Measurements from ENCODE around the gene YES1.

Gene YES1

DNA sequence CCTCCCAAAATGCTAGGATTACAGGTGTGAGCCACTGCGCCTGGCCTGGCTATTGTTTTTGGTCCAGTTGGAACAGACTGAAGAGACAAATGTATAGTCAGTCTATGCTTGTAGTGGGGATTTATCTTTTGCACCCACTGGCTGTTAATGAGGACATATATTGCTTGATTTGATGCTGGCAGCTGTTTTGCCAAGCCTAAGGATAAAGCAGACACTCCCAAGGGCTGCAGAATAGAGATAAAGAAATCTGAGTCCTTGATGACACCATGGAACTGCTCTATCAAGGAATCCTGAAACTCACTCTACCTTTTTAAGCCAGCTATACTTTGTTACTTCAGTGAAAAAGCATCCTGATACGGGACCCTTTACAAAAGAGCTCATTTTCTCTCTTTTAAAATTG, 56.5 kb downstream of the YES1 start:
- no peak overlapping the region for H3K4me3 ChIP-seq (ENCODE audit: low read length in 2 of 2)
- no peaks in the 10 kb centered on the region for H3K9me3 ChIP-seq (replicated peaks in 1 of 2; ENCODE audit: control insufficient read depth in 2 of 2, insufficient read depth in 1 of 2, low read depth in 1 of 2, low read length in 2 of 2)
- no peak overlapping the region for H3K9ac ChIP-seq (ENCODE audit: low read depth, low read length, poor library complexity)
- no CpG with 5 or more reads among the region's 2 CpGs for WGBS, 2 donors (ENCODE audit: extremely low coverage in 2 of 2, insufficient read length in 2 of 2, insufficient replicate concordance in 1 of 2)
- H3K18ac ChIP-seq (ENCODE audit: low read length), result no peak overlapping the region
- H3K27me3 ChIP-seq (ENCODE audit: control insufficient read depth in 3 of 3, insufficient read depth in 3 of 3, low read depth in 1 of 3, low read length in 3 of 3), result no peaks in the 10 kb centered on the region
- no peak for DNase-seq (ENCODE audit: low spot score)
- no peak overlapping the region for H2BK12ac ChIP-seq (ENCODE audit: low read length)
- no peak overlapping the region for H2AFZ ChIP-seq (ENCODE audit: low read length)
- no peak overlapping the region for H3K4me2 ChIP-seq (ENCODE audit: insufficient read depth, low read length, poor library complexity, severe bottlenecking)
- H3K27ac ChIP-seq (replicated peaks; ENCODE audit: low read length), result no peak overlapping the region
- H3K4me1 ChIP-seq (ENCODE audit: control insufficient read depth in 2 of 2, insufficient read depth in 1 of 2, low read depth in 1 of 2, low read length in 2 of 2), result no peaks in the 10 kb centered on the region
- no peak overlapping the region for H2BK5ac ChIP-seq (ENCODE audit: low read length)
- peaks cover 6 to 55% of the 10 kb centered on the region in 2 donors for H3K36me3 ChIP-seq (replicated peaks in 1 of 2; ENCODE audit: control insufficient read depth in 2 of 2, insufficient read depth in 2 of 2, low read length in 2 of 2)
- H4K91ac ChIP-seq (ENCODE audit: low read depth, low read length, poor library complexity), result no peak overlapping the region
- H3K23ac ChIP-seq (ENCODE audit: low read depth, low read length, poor library complexity), result no peak overlapping the region
- no peak overlapping the region for H4K8ac ChIP-seq (ENCODE audit: low read depth, low read length)
- peaks cover 2% of the 10 kb centered on the region for H3K79me1 ChIP-seq (ENCODE audit: low read depth, low read length)
- H3K14ac ChIP-seq (ENCODE audit: low read length), result no peak overlapping the region
- no peak overlapping the region for H2BK15ac ChIP-seq (ENCODE audit: low read length)
- no peak overlapping the region for H2AK5ac ChIP-seq (ENCODE audit: low read depth, low read length)
- no peak overlapping the region for H2BK120ac ChIP-seq (ENCODE audit: low read depth, low read length)
- H3K4ac ChIP-seq (ENCODE audit: low read length), result no peak overlapping the region

DNA sequence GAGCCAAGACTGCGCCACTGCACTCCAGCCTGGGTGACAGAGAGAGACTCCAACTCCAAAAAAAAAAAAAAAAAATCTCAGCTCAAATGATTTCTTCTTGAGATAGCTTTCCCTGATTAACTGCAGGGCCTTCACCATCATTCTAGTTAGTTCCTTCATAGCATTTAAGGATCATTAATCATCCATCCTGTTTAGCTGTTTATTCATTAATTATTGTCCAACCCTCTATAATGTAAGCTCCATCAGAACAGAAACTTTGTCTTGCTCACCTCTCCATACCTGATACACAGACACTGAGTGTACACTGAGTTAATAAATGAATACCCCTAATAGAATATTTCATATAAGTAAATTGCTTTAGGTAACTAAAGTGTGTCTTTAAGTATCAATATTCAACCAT, 57.4 kb downstream of the YES1 start:
- Histone ChIP-seq H3K9ac (ENCODE audit: low read depth, low read length, poor library complexity) (no peak overlapping the region), H2BK15ac (ENCODE audit: low read length) (no peak overlapping the region), H3K36me3 (replicated peaks in 1 of 2; ENCODE audit: control insufficient read depth in 2 of 2, insufficient read depth in 2 of 2, low read length in 2 of 2) (peaks cover 6 to 61% of the 10 kb centered on the region in 2 donors), H2AFZ (ENCODE audit: low read length) (no peak overlapping the region), H3K9me3 (replicated peaks in 1 of 2; ENCODE audit: control insufficient read depth in 2 of 2, insufficient read depth in 1 of 2, low read depth in 1 of 2, low read length in 2 of 2) (no peaks in the 10 kb centered on the region), H2AK5ac (ENCODE audit: low read depth, low read length) (no peak overlapping the region), H2BK5ac (ENCODE audit: low read length) (no peak overlapping the region), H3K4me1 (ENCODE audit: control insufficient read depth in 2 of 2, insufficient read depth in 1 of 2, low read depth in 1 of 2, low read length in 2 of 2) (no peaks in the 10 kb centered on the region), H3K18ac (ENCODE audit: low read length) (no peak overlapping the region), H4K91ac (ENCODE audit: low read depth, low read length, poor library complexity) (no peak overlapping the region), H3K4me3 (ENCODE audit: low read length in 2 of 2) (no peak overlapping the region), H3K27ac (replicated peaks; ENCODE audit: low read length) (no peak overlapping the region), H2BK120ac (ENCODE audit: low read depth, low read length) (no peak overlapping the region), H2BK12ac (ENCODE audit: low read length) (no peak overlapping the region), H3K4ac (ENCODE audit: low read length) (no peak overlapping the region), H3K27me3 (ENCODE audit: control insufficient read depth in 3 of 3, insufficient read depth in 3 of 3, low read depth in 1 of 3, low read length in 3 of 3) (no peaks in the 10 kb centered on the region), H3K23ac (ENCODE audit: low read depth, low read length, poor library complexity) (no peak overlapping the region), H4K8ac (ENCODE audit: low read depth, low read length) (no peak overlapping the region), H3K4me2 (ENCODE audit: insufficient read depth, low read length, poor library complexity, severe bottlenecking) (no peak overlapping the region), H3K79me1 (ENCODE audit: low read depth, low read length) (peaks cover 2% of the 10 kb centered on the region), H3K14ac (ENCODE audit: low read length) (no peak overlapping the region)
- DNase-seq (ENCODE audit: low spot score), result no peak
- WGBS, 2 donors (ENCODE audit: extremely low coverage in 2 of 2, insufficient read length in 2 of 2, insufficient replicate concordance in 1 of 2), result no CpG with 5 or more reads among the region's 1 CpG

GRCh38 chr18:750456-750855, 61.6 kb downstream of the YES1 start:
- no peak overlapping the region for H4K8ac ChIP-seq (ENCODE audit: low read depth, low read length)
- peaks cover 7 to 82% of the 10 kb centered on the region in 2 donors for H3K36me3 ChIP-seq (replicated peaks in 1 of 2; ENCODE audit: control insufficient read depth in 2 of 2, insufficient read depth in 2 of 2, low read length in 2 of 2)
- DNase-seq (ENCODE audit: low spot score), result no peak
- H2BK5ac ChIP-seq (ENCODE audit: low read length), result no peak overlapping the region
- H2BK12ac ChIP-seq (ENCODE audit: low read length), result no peak overlapping the region
- no peak overlapping the region for H3K27ac ChIP-seq (replicated peaks; ENCODE audit: low read length)
- no peak overlapping the region for H3K9ac ChIP-seq (ENCODE audit: low read depth, low read length, poor library complexity)
- H3K14ac ChIP-seq (ENCODE audit: low read length), result no peak overlapping the region
- H3K9me3 ChIP-seq (replicated peaks in 1 of 2; ENCODE audit: control insufficient read depth in 2 of 2, insufficient read depth in 1 of 2, low read depth in 1 of 2, low read length in 2 of 2), result no peaks in the 10 kb centered on the region
- no peak overlapping the region for H3K23ac ChIP-seq (ENCODE audit: low read depth, low read length, poor library complexity)
- no peaks in the 10 kb centered on the region for H3K4me1 ChIP-seq (ENCODE audit: control insufficient read depth in 2 of 2, insufficient read depth in 1 of 2, low read depth in 1 of 2, low read length in 2 of 2)
- no peak overlapping the region for H3K4ac ChIP-seq (ENCODE audit: low read length)
- H2BK120ac ChIP-seq (ENCODE audit: low read depth, low read length), result no peak overlapping the region
- H2BK15ac ChIP-seq (ENCODE audit: low read length), result no peak overlapping the region
- H3K27me3 ChIP-seq (ENCODE audit: control insufficient read depth in 3 of 3, insufficient read depth in 3 of 3, low read depth in 1 of 3, low read length in 3 of 3), result no peaks in the 10 kb centered on the region
- no peaks in the 10 kb centered on the region for H3K79me1 ChIP-seq (ENCODE audit: low read depth, low read length)
- H3K4me3 ChIP-seq (ENCODE audit: low read length in 2 of 2), result no peak overlapping the region
- no peak overlapping the region for H2AFZ ChIP-seq (ENCODE audit: low read length)
- no peak overlapping the region for H2AK5ac ChIP-seq (ENCODE audit: low read depth, low read length)
- no peak overlapping the region for H3K18ac ChIP-seq (ENCODE audit: low read length)
- no CpG with 5 or more reads among the region's 1 CpG for WGBS, 2 donors (ENCODE audit: extremely low coverage in 2 of 2, insufficient read length in 2 of 2, insufficient replicate concordance in 1 of 2)
- no peak overlapping the region for H3K4me2 ChIP-seq (ENCODE audit: insufficient read depth, low read length, poor library complexity, severe bottlenecking)
- H4K91ac ChIP-seq (ENCODE audit: low read depth, low read length, poor library complexity), result no peak overlapping the region

GRCh38 chr18:744832-745597, 67.0 kb downstream of the YES1 start:
- Histone ChIP-seq H3K18ac (ENCODE audit: low read length) (no peak overlapping the region), H4K91ac (ENCODE audit: low read depth, low read length, poor library complexity) (no peak overlapping the region), H3K4me1 (ENCODE audit: control insufficient read depth in 2 of 2, insufficient read depth in 1 of 2, low read depth in 1 of 2, low read length in 2 of 2) (no peaks in the 10 kb centered on the region), H2BK5ac (ENCODE audit: low read length) (no peak overlapping the region), H3K9me3 (replicated peaks in 1 of 2; ENCODE audit: control insufficient read depth in 2 of 2, insufficient read depth in 1 of 2, low read depth in 1 of 2, low read length in 2 of 2) (no peaks in the 10 kb centered on the region), H2BK12ac (ENCODE audit: low read length) (no peak overlapping the region), H3K36me3 (replicated peaks in 1 of 2; ENCODE audit: control insufficient read depth in 2 of 2, insufficient read depth in 2 of 2, low read length in 2 of 2) (peaks cover 16 to 76% of the 10 kb centered on the region in 2 donors), H3K4me2 (ENCODE audit: insufficient read depth, low read length, poor library complexity, severe bottlenecking) (no peak overlapping the region), H3K23ac (ENCODE audit: low read depth, low read length, poor library complexity) (no peak overlapping the region), H4K8ac (ENCODE audit: low read depth, low read length) (no peak overlapping the region), H3K27ac (replicated peaks; ENCODE audit: low read length) (no peak overlapping the region), H3K79me1 (ENCODE audit: low read depth, low read length) (no peaks in the 10 kb centered on the region), H2AFZ (ENCODE audit: low read length) (no peak overlapping the region), H3K9ac (ENCODE audit: low read depth, low read length, poor library complexity) (no peak overlapping the region), H3K27me3 (ENCODE audit: control insufficient read depth in 3 of 3, insufficient read depth in 3 of 3, low read depth in 1 of 3, low read length in 3 of 3) (no peaks in the 10 kb centered on the region), H2BK120ac (ENCODE audit: low read depth, low read length) (no peak overlapping the region), H3K4ac (ENCODE audit: low read length) (no peak overlapping the region), H3K4me3 (ENCODE audit: low read length in 2 of 2) (no peak overlapping the region), H2BK15ac (ENCODE audit: low read length) (no peak overlapping the region), H3K14ac (ENCODE audit: low read length) (no peak overlapping the region), H2AK5ac (ENCODE audit: low read depth, low read length) (no peak overlapping the region)
- DNase-seq (ENCODE audit: low spot score), result no peak
- WGBS, 2 donors (ENCODE audit: extremely low coverage in 2 of 2, insufficient read length in 2 of 2, insufficient replicate concordance in 1 of 2), result no CpG with 5 or more reads among the region's 2 CpGs

Measured in neuronal stem cell (in vitro differentiated cells).